ENCODE data around the gene TRMO.

DNA sequence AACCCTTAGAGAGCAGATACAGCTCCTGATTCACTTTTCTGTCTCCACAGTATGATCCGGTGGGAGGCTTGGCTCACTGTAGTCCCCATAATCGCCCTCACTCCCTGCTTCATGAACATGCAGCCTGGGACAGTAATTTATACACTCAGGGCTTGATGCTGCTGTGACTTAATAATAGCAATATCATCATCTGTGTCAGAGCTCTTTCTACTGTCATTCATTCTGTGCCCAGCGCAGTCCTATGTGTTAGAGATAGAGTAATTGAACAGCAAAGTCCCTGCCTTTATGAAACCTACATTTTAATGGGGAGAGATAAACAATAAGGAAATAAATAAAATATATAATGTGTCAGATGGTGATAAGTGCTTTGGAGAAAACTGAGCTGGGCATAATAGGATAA lies 18.4 kb upstream of the TRMO start:
- TF ChIP-seq, protein P1, sequence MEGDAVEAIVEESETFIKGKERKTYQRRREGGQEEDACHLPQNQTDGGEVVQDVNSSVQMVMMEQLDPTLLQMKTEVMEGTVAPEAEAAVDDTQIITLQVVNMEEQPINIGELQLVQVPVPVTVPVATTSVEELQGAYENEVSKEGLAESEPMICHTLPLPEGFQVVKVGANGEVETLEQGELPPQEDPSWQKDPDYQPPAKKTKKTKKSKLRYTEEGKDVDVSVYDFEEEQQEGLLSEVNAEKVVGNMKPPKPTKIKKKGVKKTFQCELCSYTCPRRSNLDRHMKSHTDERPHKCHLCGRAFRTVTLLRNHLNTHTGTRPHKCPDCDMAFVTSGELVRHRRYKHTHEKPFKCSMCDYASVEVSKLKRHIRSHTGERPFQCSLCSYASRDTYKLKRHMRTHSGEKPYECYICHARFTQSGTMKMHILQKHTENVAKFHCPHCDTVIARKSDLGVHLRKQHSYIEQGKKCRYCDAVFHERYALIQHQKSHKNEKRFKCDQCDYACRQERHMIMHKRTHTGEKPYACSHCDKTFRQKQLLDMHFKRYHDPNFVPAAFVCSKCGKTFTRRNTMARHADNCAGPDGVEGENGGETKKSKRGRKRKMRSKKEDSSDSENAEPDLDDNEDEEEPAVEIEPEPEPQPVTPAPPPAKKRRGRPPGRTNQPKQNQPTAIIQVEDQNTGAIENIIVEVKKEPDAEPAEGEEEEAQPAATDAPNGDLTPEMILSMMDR (IDR thresholded peaks at IDR 0.05; ENCODE audit: insufficient read depth, low read depth, low read length), result no peak
- TF ChIP-seq EZH2 (IDR thresholded peaks at IDR 0.05; ENCODE audit: insufficient read depth, low read length), result no peak

All from astrocyte (in vitro differentiated cells and primary cell).